RWPE2 (cell line): ENCODE results near the gene RB1.

Experiments
- ATAC-seq: fragments of 200-7000 bp; cut with Tn5 transposase; 3 replicates; pipeline ENCODE4 v1.9.1; 2021; ENCODE audit warnings: low read depth
- DNase-seq: peaks from one replicate; pipeline ENCODE4 v3.0.0-alpha.2; 2020; ENCODE audit warnings: low spot score
- H3K27ac ChIP-seq: fragments of 450-650 bp; 2 replicates; pipeline ENCODE4 v1.5.1; 2017; ENCODE audit warnings: mild to moderate bottlenecking; ENCODE audit not compliant: poor library complexity, severe bottlenecking
- H3K27me3 ChIP-seq: fragments of 250-450 bp; sonication (Bioruptor Pico); 2 replicates; pipeline ENCODE4 v1.5.1; 2021; ENCODE audit warnings: mild to moderate bottlenecking, moderate library complexity; ENCODE audit not compliant: insufficient read depth, poor library complexity, severe bottlenecking
- H3K36me3 ChIP-seq: fragments of 250-450 bp; sonication (Bioruptor Pico); 2 replicates; pipeline ENCODE4 v1.5.1; 2020; ENCODE audit warnings: low read depth, mild to moderate bottlenecking, moderate library complexity
- H3K4me1 ChIP-seq: fragments of 250-450 bp; sonication (Bioruptor Pico); 2 replicates; pipeline ENCODE4 v1.5.1; 2021; ENCODE audit warnings: mild to moderate bottlenecking, moderate library complexity; ENCODE audit not compliant: insufficient read depth, poor library complexity, severe bottlenecking
- H3K4me3 ChIP-seq: fragments of 250-450 bp; sonication (Bioruptor Pico); 2 replicates; pipeline ENCODE4 v1.5.1; 2021; ENCODE audit warnings: mild to moderate bottlenecking, moderate library complexity; ENCODE audit not compliant: severe bottlenecking
- H3K9me3 ChIP-seq: fragments of 250-450 bp; sonication (Bioruptor Pico); 2 replicates; pipeline ENCODE4 v1.5.1; 2021; ENCODE audit warnings: mild to moderate bottlenecking, moderate library complexity; ENCODE audit not compliant: severe bottlenecking
- TF ChIP-seq, protein P1 (sequence below): fragments of 450-650 bp; IDR thresholded peaks from one replicate; pipeline ENCODE4 v1.5.1; 2017; ENCODE audit warnings: mild to moderate bottlenecking, moderate library complexity; ENCODE audit not compliant: poor library complexity, severe bottlenecking

RB1 gene

DNA sequence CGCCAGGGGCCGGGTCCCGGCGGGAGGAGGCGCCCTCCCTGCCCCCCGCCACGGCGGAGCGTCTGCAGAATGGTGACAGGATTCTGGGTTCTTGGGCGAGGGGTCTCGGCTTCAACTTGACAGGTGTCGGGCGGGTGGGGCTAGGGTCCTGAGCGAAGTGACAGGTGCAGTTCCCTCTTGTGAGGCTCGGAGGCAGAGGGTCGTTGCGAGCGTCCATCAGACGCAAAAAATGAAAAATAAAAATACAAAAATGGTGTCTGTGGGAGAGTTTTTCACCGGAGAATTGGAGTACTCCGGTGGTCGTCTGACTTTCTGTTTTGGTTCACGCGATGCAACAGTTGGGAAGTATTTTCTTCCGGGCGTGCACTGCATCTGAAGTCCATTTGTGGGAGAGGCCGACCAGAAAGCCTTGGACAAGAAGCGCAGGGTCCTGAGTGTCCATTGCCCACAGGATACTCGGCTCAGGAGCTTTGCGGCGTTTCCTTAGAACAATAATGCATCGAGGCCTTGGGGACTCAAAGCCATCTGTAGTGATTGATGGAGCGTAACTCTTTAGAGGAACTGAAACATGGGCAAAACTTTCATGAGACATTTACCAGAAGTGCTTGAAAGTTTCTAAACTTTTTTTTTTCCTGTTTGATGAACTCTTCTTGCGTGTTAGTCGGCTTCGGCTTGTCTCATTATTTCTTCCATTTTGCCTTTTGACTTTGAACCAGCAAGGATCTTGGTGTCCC lies 759 bp downstream of the RB1 start:
- ATAC-seq, result peak; percentile 37; the same call in 2 of the 3 replicates
- DNase-seq, result no peak
- peak overlapping the region; percentile 86 for H3K27ac ChIP-seq
- H3K4me1 ChIP-seq, result no peaks in the 10 kb centered on the region
- H3K27me3 ChIP-seq, result no peaks in the 10 kb centered on the region
- TF ChIP-seq, protein P1, sequence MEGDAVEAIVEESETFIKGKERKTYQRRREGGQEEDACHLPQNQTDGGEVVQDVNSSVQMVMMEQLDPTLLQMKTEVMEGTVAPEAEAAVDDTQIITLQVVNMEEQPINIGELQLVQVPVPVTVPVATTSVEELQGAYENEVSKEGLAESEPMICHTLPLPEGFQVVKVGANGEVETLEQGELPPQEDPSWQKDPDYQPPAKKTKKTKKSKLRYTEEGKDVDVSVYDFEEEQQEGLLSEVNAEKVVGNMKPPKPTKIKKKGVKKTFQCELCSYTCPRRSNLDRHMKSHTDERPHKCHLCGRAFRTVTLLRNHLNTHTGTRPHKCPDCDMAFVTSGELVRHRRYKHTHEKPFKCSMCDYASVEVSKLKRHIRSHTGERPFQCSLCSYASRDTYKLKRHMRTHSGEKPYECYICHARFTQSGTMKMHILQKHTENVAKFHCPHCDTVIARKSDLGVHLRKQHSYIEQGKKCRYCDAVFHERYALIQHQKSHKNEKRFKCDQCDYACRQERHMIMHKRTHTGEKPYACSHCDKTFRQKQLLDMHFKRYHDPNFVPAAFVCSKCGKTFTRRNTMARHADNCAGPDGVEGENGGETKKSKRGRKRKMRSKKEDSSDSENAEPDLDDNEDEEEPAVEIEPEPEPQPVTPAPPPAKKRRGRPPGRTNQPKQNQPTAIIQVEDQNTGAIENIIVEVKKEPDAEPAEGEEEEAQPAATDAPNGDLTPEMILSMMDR, result no peak
- H3K36me3 ChIP-seq, result peaks cover 26% of the 10 kb centered on the region
- H3K9me3 ChIP-seq, result no peaks in the 10 kb centered on the region
- peak overlapping the region; percentile 74 for H3K4me3 ChIP-seq

GRCh38 chr13:48311223-48311622 lies 7.7 kb downstream of the RB1 start:
- peaks cover 59% of the 10 kb centered on the region for H3K36me3 ChIP-seq
- no peaks in the 10 kb centered on the region for H3K9me3 ChIP-seq
- peaks cover 2% of the 10 kb centered on the region for H3K4me1 ChIP-seq

GRCh38 chr13:48315969-48316650 lies 12.6 kb downstream of the RB1 start:
- no peak for ATAC-seq
- TF ChIP-seq, protein P1, result no peak
- H3K36me3 ChIP-seq, result peaks cover 24% of the 10 kb centered on the region

More at GRCh38 chr13:48311223-48311622, 7.7 kb downstream of the RB1 start:
- ATAC-seq (no peak), DNase-seq (no peak)
- TF ChIP-seq, protein P1, result no peak
- Histone ChIP-seq H3K27me3 (no peaks in the 10 kb centered on the region), H3K27ac (no peak overlapping the region), H3K4me3 (no peak overlapping the region)

GRCh38 chr13:48316826-48317510 lies 13.4 kb downstream of the RB1 start:
- ATAC-seq (no peak), DNase-seq (no peak)
- peaks cover 15% of the 10 kb centered on the region for H3K36me3 ChIP-seq
- no peaks in the 10 kb centered on the region for H3K27me3 ChIP-seq
- TF ChIP-seq, protein P1, result no peak
- H3K4me3 ChIP-seq, result no peak overlapping the region
- H3K4me1 ChIP-seq, result no peaks in the 10 kb centered on the region
- peaks cover 2% of the 10 kb centered on the region for H3K9me3 ChIP-seq
- no peak overlapping the region for H3K27ac ChIP-seq

More at GRCh38 chr13:48315969-48316650, 12.6 kb downstream of the RB1 start:
- no peaks in the 10 kb centered on the region for H3K9me3 ChIP-seq
- no peaks in the 10 kb centered on the region for H3K4me1 ChIP-seq
- H3K4me3 ChIP-seq, result no peak overlapping the region
- no peaks in the 10 kb centered on the region for H3K27me3 ChIP-seq
- H3K27ac ChIP-seq, result no peak overlapping the region
- DNase-seq, result no peak
